IgD-negative memory B cell (primary cell): Measurements from ENCODE around the gene VSTM2B. TPM values are rescaled to one million over a fixed set of nuclear protein-coding genes. Genes with fewer than 3 reads are reported as not detected.
"Not testable (repeated sequence)": the region's sequence is repeated elsewhere in the genome, so short reads cannot be mapped to it uniquely, and the experiment has no call there.

ENCODE experiments used
- H3K27ac Mint-ChIP-seq, 3 donors: one replicate each; pipeline ENCODE4 v1.8.0; 2020 to 2022; ENCODE audit warnings: mild to moderate bottlenecking in 3 of 3, mixed read lengths in 3 of 3, moderate library complexity in 1 of 3
- H3K27me3 Mint-ChIP-seq: one replicate; pipeline ENCODE4 v1.8.0; 2021; ENCODE audit warnings: mixed read lengths
- H3K36me3 Mint-ChIP-seq: one replicate; pipeline ENCODE4 v1.8.0; 2020; ENCODE audit warnings: mild to moderate bottlenecking, mixed read lengths
- H3K4me1 Mint-ChIP-seq, 3 donors: one replicate each; pipeline ENCODE4 v1.8.0; 2020 to 2022; ENCODE audit warnings: mixed read lengths in 3 of 3, mild to moderate bottlenecking in 1 of 3
- H3K4me3 Mint-ChIP-seq, 4 donors: one replicate each; pipeline ENCODE4 v1.8.0; 2020 to 2022; ENCODE audit warnings: mild to moderate bottlenecking in 4 of 4, mixed read lengths in 4 of 4, moderate library complexity in 3 of 4
- H3K9me3 Mint-ChIP-seq, 3 donors: one replicate each; pipeline ENCODE4 v1.8.0; 2020 to 2021; ENCODE audit warnings: mixed read lengths in 3 of 3, mild to moderate bottlenecking in 1 of 3
- polyA plus RNA-seq: library from polyadenylated mRNA; unstranded; fragments of 300-500 nt; fragmentation: Illumina TruSeq; gene quantifications from one replicate; pipeline ENCODE4 v1.2.3, GENCODE V29; 2021

Gene VSTM2B
- not detected for polyA plus RNA-seq

DNA sequence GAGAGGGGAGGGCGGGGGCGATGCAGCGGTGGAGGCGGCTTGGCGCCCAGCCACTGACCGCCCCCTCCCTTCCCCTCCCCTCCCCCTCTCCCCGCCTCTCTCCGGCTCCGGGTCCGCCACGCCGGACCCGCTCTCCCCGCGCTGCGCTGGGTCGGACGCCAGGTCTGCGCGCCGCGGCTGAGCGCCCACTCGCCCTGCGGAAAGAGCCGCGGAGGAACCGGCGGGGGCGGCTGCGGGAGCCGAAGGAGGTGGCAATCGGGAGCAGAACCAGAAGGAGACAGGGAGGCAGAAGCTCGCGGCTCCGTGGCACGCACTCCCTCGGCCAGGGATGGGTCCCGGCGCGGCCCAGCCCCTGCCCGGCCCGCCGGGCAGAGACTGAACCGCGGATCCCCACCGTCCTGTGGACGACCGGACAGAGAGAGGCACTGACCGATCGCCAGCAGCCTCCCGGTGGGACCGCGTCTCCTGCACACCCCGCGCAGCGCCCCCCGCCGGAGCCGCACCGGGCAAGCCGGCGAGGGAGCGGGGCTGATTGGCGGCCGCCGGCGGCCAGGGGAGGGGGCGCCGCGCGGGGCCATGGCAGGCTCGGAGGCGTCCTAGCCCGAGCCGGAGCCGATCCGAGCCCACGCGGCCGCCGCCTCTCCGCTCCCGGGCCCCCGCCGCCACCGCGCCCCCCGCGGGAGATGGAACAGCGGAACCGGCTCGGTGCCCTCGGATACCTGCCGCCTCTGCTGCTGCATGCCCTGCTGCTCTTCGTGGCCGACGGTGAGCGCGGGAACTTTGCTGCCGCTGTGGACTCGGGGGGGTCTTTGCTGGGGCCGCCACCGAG is at the start of gene VSTM2B:
Gene VSTM2B, plus strand, starts transcription at position 94 of the 829 bp plus-strand sequence. Its CDS starts 590 bp downstream, at position 684.
- Mint-ChIP-seq H3K4me1 (peaks cover 0 to 4% (median 0%) of the 10 kb centered on the region in 3 donors), H3K9me3 (peaks cover 0 to 1% (median 0%) of the 10 kb centered on the region in 3 donors), H3K4me3 (peak within 1 kb of the TSS in 3 of 4 donors; percentile 63 to 82 (median 66)), H3K27ac (no peak within 1 kb of the TSS), H3K27me3 (peaks cover 49% of the 10 kb centered on the region), H3K36me3 (peaks cover 2% of the 10 kb centered on the region)

DNA sequence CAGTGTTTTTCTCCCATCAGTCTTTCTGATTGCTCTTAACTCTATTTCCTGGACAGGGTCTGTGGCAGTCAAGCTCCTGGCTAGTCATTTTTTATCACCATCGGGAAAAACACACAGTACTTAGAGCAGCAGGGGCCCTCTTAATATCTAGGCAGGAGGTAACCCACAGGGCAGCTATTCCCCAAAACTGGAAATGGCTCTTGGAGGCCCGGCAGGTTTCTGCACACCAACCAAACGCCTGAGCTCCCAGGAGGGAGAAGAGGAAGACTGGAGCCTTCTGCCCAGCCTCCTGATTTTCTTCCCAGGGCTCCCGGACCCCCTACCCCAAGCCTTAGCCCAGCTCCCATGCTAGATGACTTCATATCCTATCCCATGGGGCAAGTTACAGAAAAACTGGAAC is 49.3 kb upstream of the VSTM2B start:
- Mint-ChIP-seq H3K9me3 (peaks cover 6 to 17% (median 6%) of the 10 kb centered on the region in 3 donors), H3K27ac (no peak overlapping the region), H3K4me3 (no peak overlapping the region), H3K36me3 (peaks cover 1% of the 10 kb centered on the region), H3K4me1 (no peaks in the 10 kb centered on the region), H3K27me3 (peaks cover 3% of the 10 kb centered on the region)

DNA sequence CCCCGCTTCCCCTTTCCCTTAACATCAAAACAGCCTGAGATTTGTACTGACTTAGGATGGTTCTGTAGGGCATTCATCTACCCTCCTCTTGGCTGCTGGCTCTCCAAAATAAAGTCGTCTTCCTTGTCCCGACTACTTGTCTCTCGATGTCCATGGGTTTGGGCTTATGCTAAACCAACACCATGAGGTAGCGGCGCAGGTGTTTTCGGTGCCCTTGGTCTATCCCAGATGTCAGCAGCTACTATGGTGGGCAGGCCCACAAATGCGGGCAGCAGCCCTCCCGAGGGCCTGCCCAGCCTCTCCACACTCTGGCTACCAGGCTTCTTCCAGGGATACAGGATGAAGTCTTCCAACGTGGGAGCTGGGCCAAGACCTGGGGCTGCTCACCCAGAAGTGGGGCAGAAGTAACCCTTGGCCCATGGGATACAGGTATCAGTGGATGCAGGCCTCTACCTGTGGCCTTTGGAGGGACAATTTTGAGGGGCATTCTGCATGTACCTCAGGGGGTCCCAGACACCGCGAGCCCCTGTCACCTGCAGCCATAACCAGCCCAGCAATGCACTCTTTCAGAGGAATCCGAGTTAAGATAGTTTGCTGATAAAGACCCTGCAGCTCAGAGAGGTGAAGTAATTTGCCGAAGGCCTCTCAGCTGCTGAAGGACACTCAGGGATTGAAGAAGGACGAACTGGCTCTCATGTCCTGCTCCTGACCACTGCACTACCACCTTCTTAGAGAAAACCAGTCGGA is 47.8 kb upstream of the VSTM2B start:
- Mint-ChIP-seq H3K4me1 (no peaks in the 10 kb centered on the region), H3K27me3 (peaks cover 3% of the 10 kb centered on the region), H3K9me3 (peaks cover 6 to 17% (median 11%) of the 10 kb centered on the region in 3 donors), H3K27ac (peak overlapping the region in 1 of 3 donors; percentile 50), H3K4me3 (no peak overlapping the region), H3K36me3 (peaks cover 1% of the 10 kb centered on the region)

DNA sequence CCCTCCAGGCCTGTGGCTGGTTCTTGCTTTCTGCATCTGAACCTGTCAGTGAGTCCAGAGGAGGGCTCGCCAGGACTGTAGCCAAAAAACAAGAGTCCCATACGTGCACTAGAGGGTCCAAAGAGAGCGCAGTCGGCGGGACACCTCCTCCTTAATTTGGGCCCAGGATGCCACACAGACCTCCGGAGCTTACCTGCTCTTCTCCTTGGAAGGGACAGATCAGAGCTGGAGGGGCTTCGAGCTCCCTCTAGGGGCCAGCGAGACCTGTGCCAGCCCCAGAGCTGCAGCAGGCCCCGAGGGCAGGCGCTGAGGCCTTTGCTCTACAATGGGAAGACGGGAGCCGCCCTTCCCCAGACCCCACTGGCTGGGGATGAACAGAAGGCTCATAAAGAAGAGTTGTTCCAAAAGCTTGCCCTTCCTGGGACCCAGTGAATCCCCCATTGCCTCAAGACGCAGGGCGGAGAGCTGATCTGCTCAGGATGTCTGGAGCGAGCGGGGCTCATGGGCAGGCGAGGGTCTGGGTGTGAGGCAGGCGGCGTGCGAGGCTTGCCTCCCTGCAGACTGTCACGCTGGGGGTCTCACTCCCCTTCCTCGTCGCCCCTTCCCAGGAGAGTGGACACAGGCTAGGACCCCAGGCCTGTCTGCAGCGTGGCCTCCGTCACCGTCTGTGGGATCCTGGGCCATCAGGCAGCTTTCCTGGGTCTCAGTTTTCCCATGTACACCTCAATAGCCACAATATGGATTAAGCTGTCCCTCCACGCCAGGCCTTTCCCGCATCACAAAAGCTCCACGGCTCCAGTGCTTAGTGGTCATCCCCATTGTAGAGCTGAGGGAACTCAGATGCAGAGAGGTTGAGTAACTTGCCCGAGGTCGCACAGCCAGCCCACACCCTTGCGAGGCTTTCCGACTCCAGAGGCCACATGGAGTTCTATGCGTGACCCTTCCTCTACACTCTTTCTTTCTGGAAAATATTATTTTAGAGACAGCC is 46.9 kb upstream of the VSTM2B start:
- H3K9me3 Mint-ChIP-seq = peaks cover 8 to 15% (median 8%) of the 10 kb centered on the region in 3 donors
- H3K36me3 Mint-ChIP-seq = peaks cover 1% of the 10 kb centered on the region
- no peak overlapping the region for H3K27ac Mint-ChIP-seq
- H3K4me3 Mint-ChIP-seq = no peak overlapping the region
- H3K4me1 Mint-ChIP-seq = no peaks in the 10 kb centered on the region
- peaks cover 3% of the 10 kb centered on the region for H3K27me3 Mint-ChIP-seq

DNA sequence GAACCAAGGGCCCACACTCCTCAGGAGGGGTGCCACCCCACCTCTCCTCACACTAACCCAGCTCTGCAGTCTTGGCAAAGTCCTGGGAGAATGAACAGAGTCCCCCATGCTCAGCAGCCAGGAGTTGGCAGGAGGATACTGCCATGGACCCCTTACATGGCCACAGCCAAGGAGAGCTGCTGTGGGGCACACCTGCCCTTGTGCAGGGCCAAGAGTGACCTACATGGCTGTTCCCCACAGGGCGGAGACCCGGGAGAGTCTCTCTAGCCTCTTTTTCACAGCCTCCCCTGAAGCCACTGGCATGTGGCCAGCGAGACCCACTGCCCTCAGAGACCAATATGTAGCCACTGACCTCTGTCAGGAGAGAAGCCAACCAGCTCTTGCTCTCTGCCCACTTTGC is 45.9 kb upstream of the VSTM2B start:
- H3K27me3 Mint-ChIP-seq = peaks cover 3% of the 10 kb centered on the region
- no peak overlapping the region for H3K27ac Mint-ChIP-seq
- peaks cover 3% of the 10 kb centered on the region for H3K36me3 Mint-ChIP-seq
- H3K4me1 Mint-ChIP-seq = no peaks in the 10 kb centered on the region
- peaks cover 8 to 15% (median 8%) of the 10 kb centered on the region in 3 donors for H3K9me3 Mint-ChIP-seq
- H3K4me3 Mint-ChIP-seq = no peak overlapping the region

DNA sequence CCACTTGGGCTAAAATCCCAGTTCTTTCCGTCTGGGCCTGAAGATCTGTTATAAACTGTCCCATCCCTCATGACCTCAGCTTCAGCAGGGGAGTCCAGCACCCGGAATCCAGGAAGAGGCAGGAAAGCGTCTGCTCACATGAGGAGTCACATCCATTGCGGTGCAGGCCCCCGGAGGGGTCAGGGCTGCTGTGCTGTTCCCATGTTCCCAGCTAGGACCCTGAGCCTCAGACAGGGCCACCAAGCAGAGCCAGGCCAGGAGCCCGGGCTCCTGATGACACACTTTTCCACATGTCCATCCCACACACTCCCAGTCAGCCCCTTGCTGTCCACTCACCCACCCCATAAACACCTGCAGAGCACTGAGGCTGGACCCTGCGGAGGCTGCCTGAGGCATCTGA is 45.3 kb upstream of the VSTM2B start:
- H3K27ac Mint-ChIP-seq = no peak overlapping the region
- no peaks in the 10 kb centered on the region for H3K4me1 Mint-ChIP-seq
- H3K36me3 Mint-ChIP-seq = peaks cover 2% of the 10 kb centered on the region
- no peak overlapping the region for H3K4me3 Mint-ChIP-seq
- H3K9me3 Mint-ChIP-seq = peaks cover 8 to 15% (median 8%) of the 10 kb centered on the region in 3 donors
- H3K27me3 Mint-ChIP-seq = peaks cover 3% of the 10 kb centered on the region

DNA sequence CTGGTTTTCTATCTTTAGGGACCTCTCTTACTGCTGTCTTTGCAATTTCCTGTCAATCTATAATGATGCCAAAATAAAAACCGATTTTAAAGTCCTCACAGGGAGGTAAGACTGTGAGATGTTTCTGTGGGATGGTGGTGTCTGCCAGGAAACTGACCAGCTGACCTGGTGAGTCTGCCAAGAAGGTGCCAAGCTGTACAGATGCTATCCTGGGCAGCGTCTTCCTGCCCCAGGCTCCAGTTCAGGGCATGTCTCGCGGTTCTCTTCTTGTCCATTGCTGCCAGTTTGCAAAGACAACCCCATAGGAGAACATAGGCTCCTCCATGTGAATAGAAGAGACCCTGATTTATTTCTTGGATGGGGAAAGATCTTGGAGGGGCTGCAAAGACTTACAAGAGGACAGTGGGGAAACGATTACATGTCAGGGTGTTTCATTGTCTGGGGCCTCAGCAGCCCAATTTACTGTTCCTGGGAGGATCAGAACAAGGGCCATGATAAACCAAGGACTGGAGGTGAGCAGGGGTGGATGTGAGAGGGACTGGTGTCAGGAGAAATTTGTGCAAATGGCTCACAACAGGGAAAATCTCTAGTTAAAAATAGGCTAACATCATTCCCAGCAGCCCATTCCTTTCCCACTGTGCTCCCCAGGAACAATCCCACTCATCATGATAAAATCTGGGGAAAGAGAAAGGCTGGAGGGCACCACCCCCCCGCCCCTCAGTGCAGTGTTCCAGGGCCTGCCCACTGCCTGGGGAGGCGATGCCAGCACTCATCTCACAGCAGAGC is 42.7 kb upstream of the VSTM2B start:
- Mint-ChIP-seq H3K27ac (no peak overlapping the region), H3K36me3 (peaks cover 4% of the 10 kb centered on the region), H3K27me3 (peaks cover 4% of the 10 kb centered on the region), H3K4me1 (no peaks in the 10 kb centered on the region), H3K4me3 (no peak overlapping the region), H3K9me3 (peaks cover 6 to 15% (median 8%) of the 10 kb centered on the region in 3 donors)

DNA sequence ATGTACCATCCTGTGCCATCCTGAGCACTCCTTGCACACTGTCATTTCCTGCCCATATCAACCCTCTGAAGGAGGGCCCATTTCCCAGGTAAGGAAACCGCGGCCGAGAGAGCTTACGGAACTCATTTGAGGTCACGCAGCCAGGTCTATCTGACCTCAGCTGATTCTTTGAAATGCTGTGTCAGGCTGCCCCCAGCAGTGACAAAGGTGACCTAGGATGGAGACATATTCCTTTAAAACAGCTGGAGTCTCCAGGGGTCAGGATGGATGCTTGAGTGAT is 42.2 kb upstream of the VSTM2B start:
- Mint-ChIP-seq H3K27ac (no peak overlapping the region), H3K36me3 (peaks cover 4% of the 10 kb centered on the region), H3K4me3 (no peak overlapping the region), H3K4me1 (no peaks in the 10 kb centered on the region), H3K9me3 (peaks cover 8 to 15% (median 8%) of the 10 kb centered on the region in 3 donors), H3K27me3 (peaks cover 4% of the 10 kb centered on the region)

DNA sequence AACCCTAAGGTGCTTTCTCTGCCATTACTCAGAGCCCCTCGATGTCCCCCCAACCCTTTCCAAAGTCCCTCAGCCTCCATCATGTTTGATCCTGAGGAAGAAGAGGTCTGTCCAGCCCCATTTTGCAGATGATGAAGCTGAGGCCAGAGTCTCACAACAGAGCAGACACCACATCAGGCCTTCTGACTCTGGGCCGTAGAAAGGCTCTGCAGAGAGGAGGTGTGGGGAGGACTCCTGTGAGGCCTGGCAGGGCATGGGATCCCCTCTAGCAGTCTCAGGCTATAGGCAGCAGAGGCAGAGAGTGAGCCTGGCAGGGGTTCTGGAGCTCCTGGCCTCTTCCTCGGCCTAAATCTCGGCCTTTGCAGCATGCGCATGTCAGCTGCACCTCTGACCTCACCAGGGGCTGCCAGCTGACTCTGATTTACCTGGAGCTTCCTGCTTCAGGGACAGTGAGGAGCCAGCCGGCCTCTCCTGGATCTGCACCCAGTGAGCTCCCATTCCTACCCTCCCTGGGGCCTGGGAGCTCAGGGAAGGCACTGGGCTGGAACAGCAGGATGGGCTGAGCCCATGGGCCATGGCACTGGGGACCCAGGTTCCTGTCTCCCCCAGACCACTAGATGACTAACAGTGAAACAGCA is 41.7 kb upstream of the VSTM2B start:
- Mint-ChIP-seq H3K4me3 (no peak overlapping the region), H3K9me3 (peaks cover 8 to 15% (median 8%) of the 10 kb centered on the region in 3 donors), H3K36me3 (peaks cover 4% of the 10 kb centered on the region), H3K4me1 (no peaks in the 10 kb centered on the region), H3K27ac (no peak overlapping the region), H3K27me3 (peaks cover 4% of the 10 kb centered on the region)

DNA sequence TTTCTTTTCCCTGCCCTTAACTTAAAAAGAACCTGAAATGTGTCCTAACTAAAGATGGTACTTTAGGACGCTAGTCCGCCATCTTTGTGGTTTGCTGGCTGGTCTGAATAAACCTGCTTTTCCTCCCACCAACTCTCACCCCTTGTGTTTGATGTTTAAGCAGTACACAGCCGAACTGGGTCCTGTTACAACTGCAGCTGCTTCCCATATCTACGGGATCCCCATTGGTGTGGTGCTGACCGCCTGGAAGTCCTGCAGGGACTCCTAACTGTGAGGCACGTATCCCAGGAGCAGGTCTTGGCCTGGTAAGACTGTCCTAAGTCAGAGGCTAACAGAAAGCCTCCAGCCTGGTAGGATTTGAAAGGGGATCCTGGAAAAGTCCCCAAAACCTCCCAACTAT is 40.9 kb upstream of the VSTM2B start:
- H3K36me3 Mint-ChIP-seq = peaks cover 4% of the 10 kb centered on the region
- no peaks in the 10 kb centered on the region for H3K4me1 Mint-ChIP-seq
- peaks cover 4% of the 10 kb centered on the region for H3K27me3 Mint-ChIP-seq
- no peak overlapping the region for H3K4me3 Mint-ChIP-seq
- H3K9me3 Mint-ChIP-seq = peaks cover 6 to 15% (median 8%) of the 10 kb centered on the region in 3 donors
- H3K27ac Mint-ChIP-seq = no peak overlapping the region

DNA sequence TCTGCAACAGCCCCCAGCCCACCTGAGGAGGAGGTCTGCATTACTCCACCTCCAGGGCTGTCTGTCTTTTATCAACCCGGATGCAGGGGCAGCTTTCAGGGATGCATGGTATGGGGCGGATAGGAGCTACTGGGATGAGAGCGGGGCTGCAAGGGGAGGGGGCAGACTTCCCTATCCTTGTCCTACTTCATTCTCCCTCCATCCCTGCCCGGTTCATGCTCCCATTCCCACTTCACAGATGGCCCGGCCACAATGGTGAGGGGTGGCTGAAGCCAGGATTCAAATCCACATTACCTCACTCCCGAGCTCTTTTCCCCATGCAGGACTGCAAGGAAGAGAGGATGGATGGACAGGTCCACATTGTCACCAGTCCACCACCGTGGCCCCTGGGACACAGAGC is 40.5 kb upstream of the VSTM2B start:
- peak overlapping the region in 1 of 4 donors; percentile 8 for H3K4me3 Mint-ChIP-seq
- H3K27me3 Mint-ChIP-seq = peaks cover 4% of the 10 kb centered on the region
- no peak overlapping the region for H3K27ac Mint-ChIP-seq
- peaks cover 6 to 14% (median 8%) of the 10 kb centered on the region in 3 donors for H3K9me3 Mint-ChIP-seq
- peaks cover 4% of the 10 kb centered on the region for H3K36me3 Mint-ChIP-seq
- no peaks in the 10 kb centered on the region for H3K4me1 Mint-ChIP-seq

DNA sequence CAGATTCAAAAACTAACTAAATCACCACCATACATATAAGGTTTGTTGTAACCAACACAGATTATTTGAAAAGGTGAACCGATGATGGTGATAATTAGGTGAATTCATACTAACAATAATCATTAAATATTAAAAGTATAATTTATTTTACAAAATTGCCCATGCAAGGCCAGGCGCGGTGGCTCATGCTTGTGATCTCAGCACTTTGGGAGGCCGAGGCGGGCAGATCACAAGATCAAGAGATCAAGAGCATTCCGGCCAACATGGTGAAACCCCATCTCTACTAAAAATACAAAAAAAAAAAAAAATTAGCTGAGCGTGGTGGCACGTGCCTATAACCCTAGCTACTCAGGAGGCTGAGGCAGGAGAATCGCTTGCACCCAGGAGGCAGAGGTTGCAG is 38.8 kb upstream of the VSTM2B start:
- not testable (repeated sequence) for H3K4me1 Mint-ChIP-seq, H3K27ac Mint-ChIP-seq, H3K4me3 Mint-ChIP-seq, H3K9me3 Mint-ChIP-seq, H3K27me3 Mint-ChIP-seq, H3K36me3 Mint-ChIP-seq

DNA sequence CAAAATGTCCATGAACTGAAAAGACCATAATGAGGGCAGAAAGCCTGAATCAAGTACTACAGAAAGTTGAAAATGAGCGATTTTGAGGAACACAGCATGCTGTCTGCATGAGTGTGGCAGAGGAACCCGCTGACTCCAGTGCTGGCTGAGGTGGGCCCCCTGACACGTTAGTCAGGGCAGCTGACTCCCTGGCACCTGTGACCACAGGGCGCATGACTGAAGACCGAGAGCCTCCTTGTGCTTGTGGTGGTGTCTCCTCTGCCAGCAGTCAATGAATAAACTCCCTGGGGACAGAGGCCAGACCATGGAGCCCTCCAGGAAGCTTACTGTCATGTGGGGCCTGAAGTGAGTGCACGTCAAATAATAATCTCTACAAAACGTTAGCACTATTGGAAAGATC is 38.4 kb upstream of the VSTM2B start:
- Mint-ChIP-seq H3K27me3 (peaks cover 2% of the 10 kb centered on the region), H3K4me3 (no peak overlapping the region), H3K36me3 (peaks cover 7% of the 10 kb centered on the region)

DNA sequence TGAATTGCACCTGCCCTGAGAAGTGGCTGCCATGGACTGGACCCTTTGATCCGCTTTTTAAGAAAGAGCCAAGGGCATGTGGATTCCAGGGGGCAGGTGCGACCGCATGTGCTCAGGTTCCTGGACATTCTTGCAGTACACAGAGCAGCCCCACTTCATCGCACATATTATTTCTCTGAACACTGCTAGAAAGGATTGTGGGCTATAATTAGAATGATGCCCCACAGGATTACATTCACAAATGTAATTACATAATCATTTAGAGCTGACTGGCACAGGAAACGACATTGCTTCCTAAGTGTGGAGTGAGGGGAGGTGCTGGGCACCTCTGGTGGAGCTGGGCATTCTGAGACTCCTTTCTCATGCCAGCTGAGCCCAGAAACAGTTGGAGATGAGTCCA is 37.5 kb upstream of the VSTM2B start:
- Mint-ChIP-seq H3K36me3 (peaks cover 7% of the 10 kb centered on the region), H3K4me3 (no peak overlapping the region), H3K9me3 (peaks cover 0 to 6% (median 0%) of the 10 kb centered on the region in 3 donors), H3K27me3 (peaks cover 2% of the 10 kb centered on the region), H3K27ac (no peak overlapping the region), H3K4me1 (no peaks in the 10 kb centered on the region)

More for the DNA sequence above, 38.4 kb upstream of the VSTM2B start:
- H3K9me3 Mint-ChIP-seq = peaks cover 0 to 5% (median 2%) of the 10 kb centered on the region in 3 donors
- H3K27ac Mint-ChIP-seq = no peak overlapping the region
- H3K4me1 Mint-ChIP-seq = no peaks in the 10 kb centered on the region
